Measurements from ENCODE around the gene PGBD5.

PGBD5 gene

DNA sequence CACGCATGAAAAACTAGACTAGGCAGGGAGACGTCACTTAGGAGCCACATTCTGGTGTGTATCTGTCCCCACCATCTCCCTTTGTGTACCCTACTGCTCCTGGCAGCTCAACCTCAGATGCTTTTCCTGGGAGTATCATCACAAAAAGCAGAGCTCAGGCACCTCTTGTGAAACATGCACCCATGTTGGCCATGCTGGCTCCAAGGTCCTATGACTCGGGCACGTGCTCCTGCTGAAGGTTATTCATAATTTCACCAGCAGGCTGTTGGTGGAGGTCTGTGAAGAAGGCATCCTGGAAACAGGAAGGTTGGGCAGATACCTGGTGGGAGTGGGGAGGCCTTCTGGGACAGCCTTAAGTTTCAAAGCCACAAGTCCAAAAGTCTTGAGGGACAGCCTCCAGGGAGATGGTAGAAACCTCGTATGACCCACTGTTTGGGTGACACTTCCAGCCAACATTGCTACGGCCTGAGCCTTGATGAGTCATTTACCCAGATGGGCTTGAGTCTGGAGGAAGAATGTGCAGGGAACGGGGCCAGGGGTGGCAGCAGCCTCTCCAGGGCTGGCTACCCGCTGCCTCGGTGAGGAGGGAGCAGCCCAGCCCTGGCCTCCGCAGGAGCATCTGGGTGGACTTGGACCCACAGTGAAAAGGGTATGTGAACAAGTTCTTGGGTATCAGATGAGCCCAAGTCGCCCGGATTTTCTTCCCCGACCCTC, 75.8 kb downstream of the PGBD5 start:
- no peak for DNase-seq (ENCODE audit: low read depth in 1 of 2, low spot score in 1 of 2)

DNA sequence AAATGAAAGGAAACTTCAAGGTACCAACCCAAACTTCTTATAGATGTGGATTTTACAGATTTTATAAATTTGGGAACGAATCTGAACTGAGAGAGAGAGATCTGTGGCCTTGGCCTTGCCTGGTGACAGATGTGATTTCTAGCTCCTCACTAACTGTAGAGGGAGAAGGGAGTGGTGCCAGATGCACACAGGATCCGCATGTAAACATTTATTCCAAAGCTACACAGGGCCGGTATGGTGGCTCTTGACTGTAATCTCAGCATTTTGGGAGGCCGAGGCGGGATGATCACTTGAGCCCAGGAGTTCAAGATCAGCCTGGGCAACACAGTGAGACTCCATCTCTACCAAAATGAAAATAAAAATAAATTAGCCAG, 77.1 kb downstream of the PGBD5 start:
- no peak for DNase-seq (ENCODE audit: low read depth in 1 of 2, low spot score in 1 of 2)

DNA sequence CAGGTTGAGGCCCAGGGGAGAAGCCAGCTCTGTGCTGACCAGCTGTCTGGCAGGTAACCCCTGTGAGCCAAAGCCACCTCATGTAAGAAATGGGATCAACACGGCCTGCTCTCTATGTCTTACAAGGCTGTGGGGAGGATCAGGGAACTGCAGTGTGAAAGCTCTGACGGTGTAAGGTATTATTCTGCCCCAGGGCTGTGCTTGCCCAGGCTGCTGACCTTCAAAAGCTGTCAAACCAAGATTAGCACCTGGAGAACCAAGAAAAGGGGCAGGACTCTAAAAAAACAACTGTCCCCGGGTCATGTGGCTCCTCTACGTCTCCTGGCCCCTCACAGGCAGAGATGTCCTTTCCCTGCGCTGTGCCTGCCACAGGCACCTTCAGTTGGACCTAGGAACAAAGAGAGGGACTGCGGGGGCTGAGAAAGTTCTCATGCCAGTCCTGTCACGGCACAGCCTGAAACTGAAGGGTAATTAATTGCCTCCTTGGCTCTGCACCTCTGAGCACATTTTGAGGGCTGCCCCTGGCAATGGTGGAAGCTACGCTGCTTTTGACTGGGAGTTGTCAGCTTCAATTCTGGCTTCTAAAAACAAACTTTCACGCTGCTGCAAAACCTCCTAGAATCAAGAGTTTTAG, 77.6 kb downstream of the PGBD5 start:
- no peak for DNase-seq (ENCODE audit: low read depth in 1 of 2, low spot score in 1 of 2)

DNA sequence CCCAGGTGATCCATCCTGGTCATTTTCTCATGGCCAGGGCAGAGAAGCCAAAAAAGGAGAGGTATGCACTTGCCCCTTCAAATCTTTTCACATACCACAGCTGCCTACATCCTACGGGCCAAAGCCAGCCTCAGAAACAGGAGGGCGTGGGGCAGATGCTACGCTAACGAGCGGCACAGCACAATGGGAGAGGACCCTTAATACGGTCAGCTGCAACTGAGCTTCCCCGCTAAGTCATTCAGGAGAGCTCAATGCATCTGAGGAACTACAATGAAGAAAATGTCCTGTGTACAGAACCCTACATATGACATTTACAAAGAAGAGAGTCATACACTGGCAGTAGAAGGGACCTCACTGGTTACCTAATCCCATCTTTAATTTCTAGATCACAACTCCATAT, 78.2 kb downstream of the PGBD5 start:
- no peak for DNase-seq (ENCODE audit: low read depth in 1 of 2, low spot score in 1 of 2)

DNA sequence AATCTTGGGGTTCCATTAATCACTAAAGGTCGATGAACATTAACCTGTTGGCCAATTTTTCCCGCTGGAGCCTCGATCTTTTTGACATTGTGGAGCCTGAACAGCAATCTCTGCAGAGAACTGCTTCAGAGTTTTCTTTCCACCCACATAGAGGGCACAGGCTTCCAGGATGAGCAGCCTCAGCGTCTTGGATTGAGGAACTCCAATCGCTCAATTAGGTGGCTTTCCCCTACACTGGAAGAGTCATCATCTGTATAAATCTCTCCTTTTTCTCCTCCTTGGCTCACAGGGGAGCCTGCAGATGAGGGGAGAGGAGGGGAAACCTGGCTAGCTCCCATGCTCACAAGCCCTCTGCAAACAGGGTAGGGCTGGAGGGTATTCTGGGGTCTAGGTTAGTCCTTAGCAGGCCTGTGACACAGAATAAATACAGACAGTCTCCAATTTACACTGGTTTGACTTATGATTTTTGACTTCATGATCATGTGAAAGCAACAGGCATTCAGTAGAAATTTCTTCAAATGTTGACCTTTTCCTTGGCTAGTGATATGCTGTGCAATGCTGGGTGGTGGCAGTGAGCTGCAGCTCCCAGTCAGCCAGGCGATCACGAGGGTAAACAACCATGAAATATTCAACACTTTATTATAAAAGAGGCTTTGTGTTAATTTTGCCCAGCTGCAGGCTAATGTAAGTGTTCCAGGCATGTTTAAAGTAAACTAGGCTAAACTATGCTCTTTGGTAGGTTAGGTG, 80.8 kb downstream of the PGBD5 start:
- DNase-seq (ENCODE audit: low read depth in 1 of 2, low spot score in 1 of 2), result no peak

DNA sequence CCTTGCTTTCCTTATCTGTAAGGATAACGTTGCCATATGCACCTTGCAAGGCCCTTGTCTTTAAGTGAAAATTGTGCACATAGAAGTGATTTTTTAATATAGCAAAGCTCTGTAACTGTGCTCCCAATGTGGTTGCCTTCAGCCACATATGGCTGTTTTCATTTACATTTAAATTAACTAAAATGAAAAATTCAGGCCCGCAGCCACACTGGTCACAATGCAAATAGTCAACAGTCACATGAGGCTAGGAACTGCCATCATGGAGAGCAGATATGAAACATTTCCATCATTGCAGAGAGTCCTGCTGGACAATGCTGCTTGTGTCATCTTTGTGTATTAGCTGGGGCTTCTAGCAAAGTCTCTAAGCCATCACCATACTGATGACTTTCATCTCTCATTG, 83.4 kb downstream of the PGBD5 start:
- no peak for DNase-seq (ENCODE audit: low read depth in 1 of 2, low spot score in 1 of 2)

DNA sequence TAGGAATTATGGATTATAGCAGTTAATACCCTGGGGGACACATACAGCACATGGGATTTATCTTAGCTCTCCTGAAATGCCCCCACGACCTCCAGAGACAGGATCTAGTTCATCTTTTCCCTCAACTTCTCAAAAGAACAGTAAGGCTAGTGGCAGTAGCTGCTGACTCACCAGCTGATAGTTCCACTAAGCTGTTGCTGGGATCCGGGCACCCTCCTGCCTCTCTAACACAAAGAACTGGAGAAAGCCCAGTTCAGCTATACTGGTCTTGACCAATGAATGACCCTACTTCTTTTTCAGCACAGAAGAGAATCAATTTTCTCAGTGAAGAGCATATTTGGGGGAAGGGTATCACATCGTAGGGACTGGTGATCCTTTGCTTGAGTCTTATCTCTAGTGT, 84.1 kb downstream of the PGBD5 start:
- no peak for DNase-seq (ENCODE audit: low read depth in 1 of 2, low spot score in 1 of 2)

DNA sequence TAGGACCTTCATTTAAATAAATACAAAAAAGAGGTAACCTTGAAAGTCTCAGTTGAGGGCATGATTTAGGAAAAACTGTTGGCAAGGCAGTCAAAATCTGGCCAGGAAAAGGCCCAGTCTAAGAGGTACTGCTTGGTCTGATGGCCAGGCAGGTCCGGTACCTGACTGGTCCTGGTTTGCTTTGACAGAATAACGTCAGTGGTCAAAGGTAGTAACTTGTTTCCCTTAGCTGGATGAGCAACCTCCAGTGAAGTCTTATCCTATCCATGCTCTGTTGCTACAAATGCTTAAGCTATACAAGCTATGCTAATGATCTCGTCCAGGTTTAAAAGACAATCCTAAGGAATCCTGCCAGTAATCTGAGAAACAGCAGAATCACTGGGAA, 85.0 kb downstream of the PGBD5 start:
- no peak for DNase-seq (ENCODE audit: low read depth in 1 of 2, low spot score in 1 of 2)

DNA sequence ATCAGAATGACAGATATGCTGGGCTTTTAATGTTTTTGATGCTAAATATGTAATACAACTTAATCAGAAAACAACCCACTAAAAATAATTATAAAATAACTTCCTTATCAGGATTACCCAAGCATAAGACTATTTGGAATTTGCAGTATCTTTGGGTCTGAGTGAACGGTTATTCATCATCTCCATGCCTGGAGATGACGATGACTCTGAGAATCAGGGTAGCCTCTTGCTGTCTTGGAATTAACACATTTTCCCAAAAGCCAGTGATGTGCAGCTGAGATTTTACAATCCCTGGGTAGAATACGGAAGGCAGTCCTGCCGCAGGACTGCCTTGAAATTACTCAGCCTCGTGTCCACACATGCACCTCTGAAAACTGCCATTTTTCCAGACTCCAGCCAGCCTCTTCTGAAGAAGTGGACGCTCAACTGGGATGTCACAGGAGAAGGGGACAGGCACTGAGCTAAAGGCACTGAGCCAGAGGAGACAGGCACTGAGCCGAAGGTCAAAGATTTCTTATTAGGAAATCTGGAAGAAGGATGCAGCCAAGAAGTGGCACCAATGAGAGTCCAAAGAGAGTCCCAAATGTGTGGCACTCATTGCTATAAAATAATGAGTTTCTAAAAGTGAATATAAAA, 85.5 kb downstream of the PGBD5 start:
- no peak for DNase-seq (ENCODE audit: low read depth in 1 of 2, low spot score in 1 of 2)

DNA sequence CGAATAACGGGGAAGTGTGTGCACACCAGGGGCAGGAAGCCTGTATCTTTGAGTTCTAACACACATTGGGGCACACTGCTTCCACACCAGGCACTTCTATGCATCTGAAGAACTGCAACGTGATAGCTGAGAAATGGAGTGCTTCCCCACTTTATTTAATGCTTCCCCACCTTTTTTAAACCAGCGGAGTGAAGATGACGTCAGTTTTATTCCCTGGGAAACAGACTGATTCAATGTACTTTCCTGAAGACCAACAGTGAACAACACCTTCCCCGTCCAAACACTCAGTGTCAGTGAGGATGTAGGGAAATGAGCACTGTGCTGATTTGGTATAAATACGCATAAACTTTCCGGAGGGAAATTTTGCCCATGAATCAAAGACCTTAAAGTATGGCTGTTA, 87.1 kb downstream of the PGBD5 start:
- DNase-seq (ENCODE audit: low read depth in 1 of 2, low spot score in 1 of 2), result no peak

DNA sequence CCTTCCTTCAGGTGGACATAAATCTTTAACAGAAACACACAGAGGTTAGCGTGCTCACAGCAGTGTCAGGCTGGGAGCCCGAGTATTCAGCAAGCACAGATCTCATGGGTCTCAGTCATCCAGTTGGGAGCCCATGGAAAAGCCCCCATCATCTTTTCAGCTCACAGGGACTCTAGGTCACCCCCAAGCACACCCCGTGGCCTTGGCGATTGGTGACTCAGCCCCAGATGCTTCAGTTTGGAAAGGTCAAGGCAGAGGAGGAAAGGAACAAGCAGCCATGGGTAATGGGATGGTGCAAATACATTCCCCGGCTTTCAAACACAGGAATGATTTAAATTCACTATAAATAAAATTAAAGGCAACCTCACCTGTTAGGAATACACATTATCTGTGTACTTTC, 88.9 kb downstream of the PGBD5 start:
- DNase-seq (ENCODE audit: low read depth in 1 of 2, low spot score in 1 of 2), result no peak

DNA sequence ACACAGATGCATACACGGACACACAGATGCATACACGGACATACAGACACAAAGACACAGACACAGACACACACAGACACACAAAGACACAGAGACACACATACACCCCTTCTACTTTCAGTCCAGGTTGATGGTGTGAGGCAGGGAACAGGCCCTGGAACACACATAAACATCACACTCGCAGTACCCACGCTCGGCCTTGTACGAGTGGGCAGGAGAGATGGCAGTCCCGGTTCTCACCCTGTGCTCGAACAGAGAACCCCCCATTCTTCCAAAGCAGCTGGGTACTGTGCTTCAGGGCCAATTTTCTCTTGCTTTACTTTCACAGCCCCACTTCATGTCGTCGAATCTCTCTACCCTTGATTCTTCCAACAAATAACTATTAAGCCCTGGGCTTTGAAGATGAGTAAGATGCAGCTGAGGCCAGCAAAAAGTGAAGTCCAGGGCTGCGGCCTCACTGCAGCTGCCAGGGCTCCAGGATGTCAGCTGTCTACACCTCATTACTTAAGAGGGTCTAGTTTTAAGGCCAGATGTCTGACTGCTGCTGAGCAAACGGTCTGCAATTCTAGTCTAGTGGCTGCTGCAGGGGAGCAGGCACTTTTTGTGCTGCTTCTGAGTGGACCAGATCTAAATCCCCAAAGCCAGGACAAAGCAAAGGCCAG, 90.1 kb downstream of the PGBD5 start:
- no peak for DNase-seq (ENCODE audit: low read depth in 1 of 2, low spot score in 1 of 2)

DNA sequence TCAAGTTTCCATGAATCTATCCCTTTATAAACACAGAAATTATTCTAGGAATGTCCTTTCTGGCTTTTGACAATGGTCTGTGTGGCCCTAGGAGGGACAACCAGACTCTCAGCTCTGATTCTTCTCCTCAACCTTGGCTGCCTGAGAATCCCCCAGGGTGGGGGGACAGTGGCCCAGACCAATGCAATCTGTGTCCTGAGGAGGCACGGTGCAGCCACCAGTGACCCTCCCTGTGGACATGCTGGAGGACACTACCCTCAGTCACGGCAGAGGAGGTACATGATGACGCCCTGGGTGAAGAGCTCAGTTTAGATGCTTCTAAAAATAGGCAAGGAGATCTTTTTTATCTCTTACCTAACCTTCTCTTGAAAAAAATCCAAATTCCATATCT, 91.7 kb downstream of the PGBD5 start:
- DNase-seq (ENCODE audit: low read depth in 1 of 2, low spot score in 1 of 2), result no peak

DNA sequence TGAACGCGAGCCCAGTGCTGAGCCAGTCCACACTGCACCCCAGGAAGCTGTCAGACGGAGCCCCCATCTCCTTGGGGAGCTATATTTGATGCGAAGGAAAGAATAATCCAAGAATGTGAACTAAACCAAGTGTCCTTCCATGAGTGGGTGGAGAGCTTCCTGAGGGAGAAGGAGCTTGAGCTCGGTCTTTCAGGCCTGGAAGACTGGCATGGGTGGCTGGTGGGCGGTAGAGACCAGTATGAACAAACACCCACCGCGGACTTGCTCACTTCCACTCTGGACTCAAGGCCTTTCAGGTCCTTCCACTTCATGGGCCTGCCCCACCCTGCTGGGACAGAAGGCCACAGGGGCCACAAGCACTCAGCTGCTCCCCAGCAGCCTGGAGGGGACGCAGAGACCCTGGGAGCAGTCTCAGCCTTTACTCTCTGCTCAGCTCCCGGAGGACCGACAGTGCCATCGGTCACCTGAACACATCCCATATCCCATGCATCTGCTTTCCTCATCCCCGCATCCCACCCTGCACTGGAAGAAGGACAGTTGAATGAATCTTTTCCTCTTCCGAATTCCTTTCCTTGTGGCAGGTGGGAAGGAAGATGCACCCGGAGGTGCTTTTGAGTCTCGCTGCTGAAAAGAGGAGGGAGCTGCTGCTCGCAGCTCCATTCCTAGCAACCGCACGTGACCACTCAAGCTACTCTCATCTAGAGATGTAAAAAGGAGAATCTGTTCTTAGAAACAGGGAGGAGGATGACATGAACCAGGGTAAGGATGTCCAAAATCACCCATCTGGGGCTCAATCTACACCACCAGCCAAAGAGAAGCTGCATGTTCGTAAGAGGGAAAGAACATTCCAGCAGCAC, 92.3 kb downstream of the PGBD5 start:
- no peak for DNase-seq (ENCODE audit: low read depth in 1 of 2, low spot score in 1 of 2)

DNA sequence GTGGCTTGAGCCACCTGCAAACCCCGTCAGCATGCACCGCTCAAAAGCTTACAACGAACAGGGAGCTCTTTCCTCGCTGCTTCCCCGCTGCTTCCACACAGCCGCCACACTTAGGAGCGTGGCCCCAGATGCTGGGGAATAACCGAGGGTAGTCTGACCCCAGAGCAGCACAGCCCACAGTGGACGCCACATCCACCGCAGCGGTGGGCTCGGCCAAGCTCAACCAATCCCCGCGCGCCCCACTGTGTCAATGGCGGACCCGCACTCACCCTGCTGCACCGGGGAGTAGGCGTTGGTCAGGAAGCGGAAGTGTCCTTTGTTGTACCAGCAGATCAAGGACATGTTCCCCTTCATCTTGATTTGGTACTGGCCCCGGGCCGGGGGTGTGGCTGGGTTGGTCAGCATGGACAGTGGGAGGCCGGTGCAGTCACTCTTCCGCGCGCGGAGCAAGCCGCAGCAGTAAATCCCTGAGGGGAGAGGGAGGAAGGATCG, 93.5 kb downstream of the PGBD5 start:
- DNase-seq (ENCODE audit: low read depth in 1 of 2, low spot score in 1 of 2), result no peak

DNA sequence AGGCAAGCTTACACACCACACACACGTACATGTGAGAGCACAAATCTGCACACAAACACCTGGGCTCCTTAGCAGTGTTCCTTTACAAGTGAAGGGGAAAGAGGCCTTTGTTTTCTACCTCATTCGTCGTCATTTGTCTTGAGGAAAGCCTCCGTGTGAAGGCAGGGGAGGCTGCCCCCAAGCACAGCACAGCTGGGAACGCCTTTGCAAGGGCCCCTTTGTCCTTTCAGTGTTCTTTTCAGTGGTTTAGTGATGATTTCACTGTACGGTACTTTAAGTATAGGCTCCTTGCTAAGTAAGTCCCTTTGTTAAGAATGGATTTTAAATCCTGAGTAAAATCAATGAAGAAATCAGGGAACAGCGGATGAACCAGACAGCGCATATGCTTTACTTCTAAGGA, 94.1 kb downstream of the PGBD5 start:
- DNase-seq (ENCODE audit: low read depth in 1 of 2, low spot score in 1 of 2), result no peak

DNA sequence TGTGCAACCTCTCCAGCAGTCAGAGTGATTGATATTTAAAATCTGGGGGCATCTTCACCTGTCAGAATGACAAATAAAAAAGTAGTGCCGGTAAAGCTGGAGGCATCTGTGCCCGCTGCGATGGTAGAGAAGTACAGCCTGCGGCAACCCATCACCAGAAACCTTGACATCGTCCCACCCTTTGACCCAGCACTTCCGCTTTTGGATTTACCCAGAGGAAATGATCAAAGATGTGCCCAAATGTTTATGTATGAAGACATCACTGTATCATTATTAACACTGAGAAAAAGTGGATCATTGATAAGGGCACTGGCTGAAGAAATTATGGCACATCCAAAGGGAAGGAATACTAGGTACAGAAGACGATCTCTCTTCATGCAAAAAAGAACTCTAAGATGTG, 96.0 kb downstream of the PGBD5 start:
- DNase-seq (ENCODE audit: low read depth in 1 of 2, low spot score in 1 of 2), result no peak

DNA sequence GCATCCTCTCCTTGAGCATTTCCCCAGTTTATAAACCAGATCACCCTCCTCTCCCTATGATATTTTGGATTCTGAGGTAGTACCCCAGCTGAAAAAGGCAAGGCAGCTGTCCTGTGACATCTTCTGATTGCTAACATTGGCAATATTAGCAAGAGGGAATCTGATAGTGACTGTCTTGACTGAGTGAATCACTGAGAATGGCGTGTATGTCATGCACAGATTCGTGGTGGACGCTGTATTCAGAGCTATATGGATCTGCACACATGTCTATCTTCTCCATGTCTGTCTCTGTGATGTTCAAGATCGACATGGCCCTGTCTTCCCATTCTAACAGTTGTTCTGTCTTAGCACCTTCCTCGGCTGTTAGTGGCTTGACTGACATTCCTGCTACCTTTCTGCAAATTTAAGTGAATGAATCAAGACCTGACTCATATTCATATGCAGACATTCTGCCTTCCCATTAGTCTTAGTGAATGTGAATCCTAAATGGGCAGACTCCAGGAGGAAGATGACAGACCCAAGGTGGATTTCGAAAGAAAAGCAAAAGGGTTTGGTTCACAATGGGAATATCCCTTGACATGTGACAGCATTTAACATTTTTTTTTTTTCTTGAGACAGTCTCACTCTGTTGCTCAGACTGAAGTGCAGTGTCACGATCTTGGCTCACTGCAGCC, 97.7 kb downstream of the PGBD5 start:
- DNase-seq (ENCODE audit: low read depth in 1 of 2, low spot score in 1 of 2), result no peak

DNA sequence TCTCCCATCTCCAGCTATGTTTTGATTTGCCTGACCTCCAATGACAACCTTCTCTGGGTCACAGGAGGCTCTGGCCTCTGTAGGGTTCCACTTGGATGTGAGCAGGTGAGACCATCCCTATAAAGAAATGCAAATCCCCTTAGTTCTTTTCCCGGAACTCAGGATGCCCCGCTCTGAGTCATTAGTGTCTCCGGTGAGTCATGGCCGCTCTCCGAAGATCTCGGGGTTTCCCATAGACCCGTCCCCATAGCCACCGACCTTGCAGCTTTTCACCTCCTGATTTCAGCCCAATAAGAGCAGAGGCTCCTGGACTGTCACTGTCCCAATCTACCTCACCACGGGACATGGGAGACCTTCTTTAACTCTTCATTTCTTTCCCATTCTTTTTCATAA, 98.2 kb downstream of the PGBD5 start:
- DNase-seq (ENCODE audit: low read depth in 1 of 2, low spot score in 1 of 2), result no peak
